ENCODE data around the gene BIRC5.

The BIRC5 gene

GRCh38 chr17:78184351-78184750, 29.7 kb upstream of the BIRC5 start:
- DNase-seq (ENCODE audit: low read depth in 2 of 2): no peak

GRCh38 chr17:78184868-78185267, 29.2 kb upstream of the BIRC5 start:
- DNase-seq (ENCODE audit: low read depth in 2 of 2): no peak

- no peak for DNase-seq (ENCODE audit: low read depth in 2 of 2)
Observed at GRCh38 chr17:78185981-78186691, 27.9 kb upstream of the BIRC5 start.

GRCh38 chr17:78186692-78187595, 27.1 kb upstream of the BIRC5 start, which contains the start of the genes AFMID and TK1:
Gene AFMID, plus strand, starts transcription at chr17:78187362. Its CDS starts 9 bp downstream, at chr17:78187371.
Gene TK1, minus strand, starts transcription at chr17:78187052. Its CDS starts 58 bp downstream, at chr17:78186994.
- DNase-seq (ENCODE audit: low read depth in 2 of 2): peak; percentile 95

GRCh38 chr17:78196716-78197115, 17.3 kb upstream of the BIRC5 start:
- no peak for DNase-seq (ENCODE audit: low read depth in 2 of 2)

- no peak for DNase-seq (ENCODE audit: low read depth in 2 of 2)
Observed at GRCh38 chr17:78197147-78197832, 16.8 kb upstream of the BIRC5 start.

GRCh38 chr17:78200451-78200850, 13.6 kb upstream of the BIRC5 start:
- DNase-seq (ENCODE audit: low read depth in 2 of 2): no peak

- no peak for DNase-seq (ENCODE audit: low read depth in 2 of 2)
Observed at GRCh38 chr17:78202666-78203065, 11.4 kb upstream of the BIRC5 start.

GRCh38 chr17:78204387-78205123, 9.5 kb upstream of the BIRC5 start:
- no peak for DNase-seq (ENCODE audit: low read depth in 2 of 2)

GRCh38 chr17:78205124-78205775, 8.8 kb upstream of the BIRC5 start:
- DNase-seq (ENCODE audit: low read depth in 2 of 2): no peak

- no peak for DNase-seq (ENCODE audit: low read depth in 2 of 2)
Observed at GRCh38 chr17:78206298-78206697, 7.8 kb upstream of the BIRC5 start.

- no peak for DNase-seq (ENCODE audit: low read depth in 2 of 2)
Observed at GRCh38 chr17:78208486-78208885, 5.6 kb upstream of the BIRC5 start.

GRCh38 chr17:78210111-78210510, 3.9 kb upstream of the BIRC5 start:
- DNase-seq (ENCODE audit: low read depth in 2 of 2): no peak

- DNase-seq (ENCODE audit: low read depth in 2 of 2): no peak
Observed at GRCh38 chr17:78211032-78211431, 3.0 kb upstream of the BIRC5 start.

- DNase-seq (ENCODE audit: low read depth in 2 of 2): no peak
Observed at GRCh38 chr17:78214706-78215061, 631 bp downstream of the BIRC5 start.

- no peak for DNase-seq (ENCODE audit: low read depth in 2 of 2)
Observed at GRCh38 chr17:78219396-78220150, 5.5 kb downstream of the BIRC5 start.

- DNase-seq (ENCODE audit: low read depth in 2 of 2): no peak
Observed at GRCh38 chr17:78223061-78223460, 9.0 kb downstream of the BIRC5 start.

- no peak for DNase-seq (ENCODE audit: low read depth in 2 of 2)
Observed at GRCh38 chr17:78223765-78224164, 9.7 kb downstream of the BIRC5 start.

- no peak for DNase-seq (ENCODE audit: low read depth in 2 of 2)
Observed at GRCh38 chr17:78224231-78225087, 10.4 kb downstream of the BIRC5 start.
